22Rv1 (cell line): ENCODE measurements around the gene SLC1A7.

Source experiments
- ZFX ChIP-seq: fragments of 450-650 bp; IDR thresholded peaks from 2 replicates; pipeline ENCODE4 v1.6.1; 2017; ENCODE audit warnings: antibody characterized with exemption, borderline replicate concordance
- TF ChIP-seq, protein P1 (sequence below): fragments of 450-650 bp; IDR thresholded peaks from 2 replicates; pipeline ENCODE4 v1.5.1; 2017; ENCODE audit warnings: mild to moderate bottlenecking

DNA sequence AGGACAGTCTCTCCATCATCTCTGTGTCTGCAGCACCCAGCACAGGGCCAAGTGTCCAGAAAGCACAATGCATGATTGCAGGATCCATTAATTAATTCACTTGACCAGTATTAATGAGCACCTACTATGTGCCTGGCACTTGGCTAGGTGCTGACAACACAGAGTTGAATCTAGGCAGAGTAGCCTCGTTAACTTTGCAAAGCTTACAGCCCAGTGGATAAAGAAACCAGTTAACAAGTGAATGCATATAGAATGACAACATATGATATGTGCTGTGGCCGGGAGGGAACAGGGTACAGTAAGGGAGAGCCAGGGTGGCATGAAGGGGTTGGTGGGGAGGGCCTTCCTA, 10.9 kb downstream of the SLC1A7 start:
- TF ChIP-seq, protein P1, sequence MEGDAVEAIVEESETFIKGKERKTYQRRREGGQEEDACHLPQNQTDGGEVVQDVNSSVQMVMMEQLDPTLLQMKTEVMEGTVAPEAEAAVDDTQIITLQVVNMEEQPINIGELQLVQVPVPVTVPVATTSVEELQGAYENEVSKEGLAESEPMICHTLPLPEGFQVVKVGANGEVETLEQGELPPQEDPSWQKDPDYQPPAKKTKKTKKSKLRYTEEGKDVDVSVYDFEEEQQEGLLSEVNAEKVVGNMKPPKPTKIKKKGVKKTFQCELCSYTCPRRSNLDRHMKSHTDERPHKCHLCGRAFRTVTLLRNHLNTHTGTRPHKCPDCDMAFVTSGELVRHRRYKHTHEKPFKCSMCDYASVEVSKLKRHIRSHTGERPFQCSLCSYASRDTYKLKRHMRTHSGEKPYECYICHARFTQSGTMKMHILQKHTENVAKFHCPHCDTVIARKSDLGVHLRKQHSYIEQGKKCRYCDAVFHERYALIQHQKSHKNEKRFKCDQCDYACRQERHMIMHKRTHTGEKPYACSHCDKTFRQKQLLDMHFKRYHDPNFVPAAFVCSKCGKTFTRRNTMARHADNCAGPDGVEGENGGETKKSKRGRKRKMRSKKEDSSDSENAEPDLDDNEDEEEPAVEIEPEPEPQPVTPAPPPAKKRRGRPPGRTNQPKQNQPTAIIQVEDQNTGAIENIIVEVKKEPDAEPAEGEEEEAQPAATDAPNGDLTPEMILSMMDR = no peak
- no peak for TF ChIP-seq ZFX
